Hepatocyte (in vitro differentiated cells): Measurements from ENCODE around the gene GSPT1. TPM values are rescaled to one million over a fixed set of nuclear protein-coding genes. Genes with fewer than 3 reads are reported as not detected.

ENCODE experiments used
- DNase-seq: peaks from one replicate; pipeline ENCODE4 v3.0.0-alpha.2; 2016; ENCODE audit warnings: low spot score
- H2AFZ ChIP-seq: fragments of 200-600 bp; sonication (generic); 2 replicates; pipeline ENCODE4 v1.6.0; 2016; ENCODE audit warnings: antibody characterized with exemption, mild to moderate bottlenecking
- H3K27ac ChIP-seq: fragments of 200-600 bp; sonication (generic); 2 replicates; pipeline ENCODE4 v1.5.1; 2016; ENCODE audit warnings: mild to moderate bottlenecking
- H3K27me3 ChIP-seq: fragments of 200-600 bp; sonication (generic); 2 replicates; pipeline ENCODE4 v1.6.1; 2016
- H3K36me3 ChIP-seq: fragments of 200-600 bp; sonication (generic); replicated peaks from 2 replicates; pipeline ENCODE4 v1.5.1; 2016; ENCODE audit warnings: low read depth; ENCODE audit not compliant: insufficient read depth
- H3K4me1 ChIP-seq: fragments of 200-600 bp; sonication (generic); 2 replicates; pipeline ENCODE4 v1.5.1; 2016; ENCODE audit warnings: mild to moderate bottlenecking, moderate library complexity; ENCODE audit not compliant: insufficient read depth
- H3K4me2 ChIP-seq: fragments of 200-600 bp; sonication (generic); 2 replicates; pipeline ENCODE4 v1.6.0; 2016
- H3K4me3 ChIP-seq: fragments of 200-600 bp; sonication (generic); 2 replicates; pipeline ENCODE4 v1.5.1; 2016; ENCODE audit warnings: mild to moderate bottlenecking
- H3K79me2 ChIP-seq: fragments of 200-600 bp; sonication (generic); 2 replicates; pipeline ENCODE4 v1.6.0; 2017; ENCODE audit warnings: mild to moderate bottlenecking
- H3K9me2 ChIP-seq: fragments of 200-600 bp; sonication (generic); replicated peaks from 2 replicates; pipeline ENCODE4 v1.6.0; 2017; ENCODE audit warnings: mild to moderate bottlenecking; ENCODE audit not compliant: insufficient read depth
- H3K9me3 ChIP-seq: fragments of 200-600 bp; sonication (generic); 2 replicates; pipeline ENCODE4 v1.5.1; 2016; ENCODE audit warnings: low read depth, mild to moderate bottlenecking
- H4K20me1 ChIP-seq: fragments of 200-600 bp; sonication (generic); 2 replicates; pipeline ENCODE4 v1.6.0; 2016; ENCODE audit warnings: mild to moderate bottlenecking; ENCODE audit not compliant: insufficient read depth, poor library complexity, severe bottlenecking
- CTCF ChIP-seq: fragments of 200-600 bp; sonication (generic); IDR thresholded peaks from 2 replicates; pipeline ENCODE4 v1.5.1; 2016; ENCODE audit warnings: antibody characterized with exemption, mild to moderate bottlenecking; ENCODE audit not compliant: poor library complexity
- EZH2 ChIP-seq: fragments of 200-600 bp; sonication (generic); IDR thresholded peaks from 2 replicates; pipeline ENCODE4 v1.6.1; 2016; ENCODE audit warnings: antibody characterized with exemption, mild to moderate bottlenecking, borderline replicate concordance
- EZH2phosphoT487 ChIP-seq: fragments of 200-600 bp; sonication (generic); IDR thresholded peaks from one replicate; pipeline ENCODE4 v1.6.1; 2018; ENCODE audit warnings: antibody characterized with exemption, mild to moderate bottlenecking, low read depth, moderate library complexity; ENCODE audit not compliant: unreplicated experiment, severe bottlenecking
- WGBS: methylation state at CpG from one replicate; pipeline ENCODE4 v1.1.6; 2016; ENCODE audit warnings: low lambda C conversion rate; ENCODE audit errors: missing lambda C conversion rate; 5-methylcytosine and 5-hydroxymethylcytosine counted together
- polyA plus RNA-seq: library from polyadenylated mRNA; unstranded; fragments of >200 nt; fragmentation: Nextera tagmentation; extraction: Ambion mirVana; gene quantifications from 2 replicates; pipeline ENCODE4 v1.2.1, GENCODE V29; 2016
- total RNA-seq: library from RNA; depleted of rRNA; stranded (reverse); fragments of >200 nt; gene quantifications from 2 replicates; pipeline ENCODE4 v1.2.3, GENCODE V29; 2014

Gene GSPT1
- total and polyA plus RNA-seq, 2 experiments from 2014 or later, result 79.2 to 109 TPM

- 60% methylated on average over 33 of the region's 33 CpGs for WGBS
- Histone ChIP-seq H3K27ac (peak overlapping the region; percentile 85), H3K27me3 (no peaks in the 10 kb centered on the region), H3K36me3 (no peaks in the 10 kb centered on the region), H3K9me3 (no peaks in the 10 kb centered on the region), H3K4me2 (peak overlapping the region; percentile 97), H3K9me2 (no peaks in the 10 kb centered on the region), H3K4me3 (peak overlapping the region; percentile 46), H3K79me2 (peaks cover 87% of the 10 kb centered on the region), H2AFZ (peak overlapping the region; percentile 85), H4K20me1 (peaks cover 8% of the 10 kb centered on the region), H3K4me1 (peaks cover 19% of the 10 kb centered on the region)
- DNase-seq, result peak; percentile 56
- no peak for TF ChIP-seq CTCF
- TF ChIP-seq EZH2phosphoT487, result no peak
- no peak for TF ChIP-seq EZH2
Measured at GRCh38 chr16:11852092-11852809, 63.5 kb downstream of the GSPT1 start.

- Histone ChIP-seq H3K27ac (peak within 1 kb of the TSS; percentile 85), H3K4me3 (peak within 1 kb of the TSS; percentile 73), H3K36me3 (no peaks in the 10 kb centered on the region), H4K20me1 (peaks cover 8% of the 10 kb centered on the region), H3K4me1 (peaks cover 19% of the 10 kb centered on the region), H3K9me2 (no peaks in the 10 kb centered on the region), H3K79me2 (peaks cover 87% of the 10 kb centered on the region), H2AFZ (peak within 1 kb of the TSS; percentile 85), H3K9me3 (no peaks in the 10 kb centered on the region), H3K27me3 (no peaks in the 10 kb centered on the region), H3K4me2 (peak within 1 kb of the TSS; percentile 97)
- peak; percentile 95 for DNase-seq
- WGBS, result 2% methylated on average over 56 of the region's 57 CpGs
- TF ChIP-seq CTCF (no peak), EZH2 (no peak), EZH2phosphoT487 (no peak)
Measured at GRCh38 chr16:11851294-11852091, 64.3 kb downstream of the GSPT1 start, which contains the start of gene RSL1D1. Gene RSL1D1, minus strand, starts transcription at chr16:11851542. Its CDS starts 30 bp downstream, at chr16:11851512.

- H4K20me1 ChIP-seq, result peaks cover 8% of the 10 kb centered on the region
- no peaks in the 10 kb centered on the region for H3K9me2 ChIP-seq
- H3K4me3 ChIP-seq, result no peak overlapping the region
- 85% methylated on average over 3 of the region's 3 CpGs for WGBS
- H3K79me2 ChIP-seq, result peaks cover 76% of the 10 kb centered on the region
- no peak for TF ChIP-seq EZH2
- no peak for TF ChIP-seq EZH2phosphoT487
- no peak for TF ChIP-seq CTCF
- H3K27ac ChIP-seq, result no peak overlapping the region
- no peak overlapping the region for H3K4me2 ChIP-seq
- no peaks in the 10 kb centered on the region for H3K27me3 ChIP-seq
- H3K36me3 ChIP-seq, result no peaks in the 10 kb centered on the region
- H3K9me3 ChIP-seq, result no peaks in the 10 kb centered on the region
- H2AFZ ChIP-seq, result no peak overlapping the region
- peaks cover 19% of the 10 kb centered on the region for H3K4me1 ChIP-seq
- no peak for DNase-seq
Measured at GRCh38 chr16:11848842-11849241, 66.9 kb downstream of the GSPT1 start.
